Upper lobe of left lung (tissue), 4 donors: ENCODE results near the gene HS3ST6.

Experiments
- EP300 ChIP-seq, 4 donors: sonication (generic); formaldehyde crosslinking; IDR thresholded peaks; one replicate each; pipeline ENCODE4 v1.5.1; 2017; ENCODE audit warnings: antibody characterized with exemption in 4 of 4, control low read depth in 2 of 4
- POLR2A ChIP-seq, 4 donors: fragments of 450-650 bp; IDR thresholded peaks; one replicate each; pipeline ENCODE4 v1.5.1; 2016 to 2017; ENCODE audit warnings: antibody characterized with exemption in 4 of 4, mild to moderate bottlenecking in 2 of 4
- POLR2AphosphoS5 ChIP-seq, 2 donors: sonication (generic); formaldehyde crosslinking; IDR thresholded peaks; one replicate each; pipeline ENCODE4 v1.5.1; 2017; ENCODE audit warnings: antibody characterized with exemption in 2 of 2
- TF ChIP-seq, protein P1 (sequence below), 6 experiments: fragments of 450-650 bp in 4 of 6; fragments of 200-600 bp in 2 of 6; sonication (generic) in 2 of 6; IDR thresholded peaks; one replicate each; pipeline ENCODE4 v1.5.1; 2016 to 2019; ENCODE audit warnings: antibody characterized with exemption in 6 of 6

DNA sequence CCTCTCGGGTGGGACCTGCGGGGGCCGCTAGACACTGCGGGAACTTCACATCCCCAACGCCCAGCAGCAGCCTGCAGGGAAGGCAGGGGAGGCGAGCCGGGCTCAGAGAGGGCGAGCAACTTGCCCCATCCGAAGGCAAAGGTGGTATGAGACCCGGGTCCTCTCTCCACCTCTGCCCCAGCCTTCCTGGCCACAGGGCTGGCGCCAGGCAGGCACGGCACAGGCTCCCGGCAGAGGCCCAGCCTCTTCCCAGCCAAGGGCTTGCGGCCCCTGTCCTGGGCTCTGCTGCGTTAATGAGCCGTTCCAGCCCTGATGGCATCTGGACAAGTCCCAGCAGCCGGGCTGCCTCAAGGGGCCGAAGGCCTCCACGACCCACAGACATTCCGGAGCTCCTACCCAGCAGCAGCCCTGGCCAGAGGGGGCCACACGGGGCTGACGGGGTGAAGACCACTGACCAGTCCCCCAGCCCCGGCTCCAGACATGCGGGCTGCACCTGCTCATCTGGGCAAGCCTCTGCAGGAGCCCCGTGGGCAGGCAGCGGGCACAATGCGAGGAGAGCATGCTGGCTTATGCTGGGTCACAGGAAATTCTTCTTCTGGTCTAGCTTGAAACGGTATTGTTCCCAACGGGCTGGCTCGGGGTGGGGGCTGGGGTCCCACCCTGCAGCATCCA, 1.2 kb upstream of the HS3ST6 start:
- TF ChIP-seq, protein P1, sequence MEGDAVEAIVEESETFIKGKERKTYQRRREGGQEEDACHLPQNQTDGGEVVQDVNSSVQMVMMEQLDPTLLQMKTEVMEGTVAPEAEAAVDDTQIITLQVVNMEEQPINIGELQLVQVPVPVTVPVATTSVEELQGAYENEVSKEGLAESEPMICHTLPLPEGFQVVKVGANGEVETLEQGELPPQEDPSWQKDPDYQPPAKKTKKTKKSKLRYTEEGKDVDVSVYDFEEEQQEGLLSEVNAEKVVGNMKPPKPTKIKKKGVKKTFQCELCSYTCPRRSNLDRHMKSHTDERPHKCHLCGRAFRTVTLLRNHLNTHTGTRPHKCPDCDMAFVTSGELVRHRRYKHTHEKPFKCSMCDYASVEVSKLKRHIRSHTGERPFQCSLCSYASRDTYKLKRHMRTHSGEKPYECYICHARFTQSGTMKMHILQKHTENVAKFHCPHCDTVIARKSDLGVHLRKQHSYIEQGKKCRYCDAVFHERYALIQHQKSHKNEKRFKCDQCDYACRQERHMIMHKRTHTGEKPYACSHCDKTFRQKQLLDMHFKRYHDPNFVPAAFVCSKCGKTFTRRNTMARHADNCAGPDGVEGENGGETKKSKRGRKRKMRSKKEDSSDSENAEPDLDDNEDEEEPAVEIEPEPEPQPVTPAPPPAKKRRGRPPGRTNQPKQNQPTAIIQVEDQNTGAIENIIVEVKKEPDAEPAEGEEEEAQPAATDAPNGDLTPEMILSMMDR (IDR thresholded peaks at IDR 0.05) = no peak
- TF ChIP-seq POLR2A (IDR thresholded peaks at IDR 0.05) (no peak), EP300 (IDR thresholded peaks at IDR 0.05) (no peak), POLR2AphosphoS5 (IDR thresholded peaks at IDR 0.05) (no peak)
